KOPT-K1 (cell line): Measurements from ENCODE around the gene SF1.
A peak's percentile ranks its signal among the peaks of the same experiment; 100 is the strongest.

ENCODE experiments used
- H3K27ac ChIP-seq: fragments of 200-600 bp; sonication (generic); 2 replicates; pipeline ENCODE4 v1.5.1; 2016; ENCODE audit warnings: antibody characterized with exemption, mild to moderate bottlenecking, low read depth, low read length; ENCODE audit not compliant: poor library complexity, severe bottlenecking
- H3K36me3 ChIP-seq: fragments of 200-600 bp; sonication (generic); 2 replicates; pipeline ENCODE4 v1.5.1; 2017; ENCODE audit warnings: antibody characterized with exemption, mild to moderate bottlenecking, low read length, moderate library complexity; ENCODE audit not compliant: insufficient read depth
- H3K9me3 ChIP-seq: fragments of 200-600 bp; sonication (generic); 2 replicates; pipeline ENCODE4 v1.5.1; 2017; ENCODE audit warnings: antibody characterized with exemption, low read length, mild to moderate bottlenecking; ENCODE audit not compliant: insufficient read depth, poor library complexity, severe bottlenecking

SF1 gene

GRCh38 chr11:64753019-64753379, 25.3 kb downstream of the SF1 start:
- Histone ChIP-seq H3K36me3 (peaks cover 10% of the 10 kb centered on the region; the same call in 1 of the 2 replicates), H3K9me3 (no peaks in the 10 kb centered on the region), H3K27ac (no peak overlapping the region)

- Histone ChIP-seq H3K27ac (no peak overlapping the region), H3K36me3 (peaks cover 10% of the 10 kb centered on the region; the same call in 1 of the 2 replicates), H3K9me3 (no peaks in the 10 kb centered on the region)
These were observed 26.0 kb downstream of the SF1 start for GRCh38 chr11:64752175-64752970.

- Histone ChIP-seq H3K27ac (no peak overlapping the region), H3K9me3 (no peaks in the 10 kb centered on the region), H3K36me3 (peaks cover 10% of the 10 kb centered on the region; the same call in 1 of the 2 replicates)
These were observed 26.8 kb downstream of the SF1 start for GRCh38 chr11:64751580-64751979.

- Histone ChIP-seq H3K36me3 (peaks cover 10% of the 10 kb centered on the region; the same call in 1 of the 2 replicates), H3K9me3 (no peaks in the 10 kb centered on the region), H3K27ac (no peak overlapping the region)
These were observed 27.2 kb downstream of the SF1 start for GRCh38 chr11:64751136-64751535.

- Histone ChIP-seq H3K36me3 (peaks cover 10% of the 10 kb centered on the region; the same call in 1 of the 2 replicates), H3K27ac (no peak overlapping the region), H3K9me3 (no peaks in the 10 kb centered on the region)
These were observed 27.8 kb downstream of the SF1 start for GRCh38 chr11:64750361-64751054.

GRCh38 chr11:64747961-64748665, 30.2 kb downstream of the SF1 start:
- peak overlapping the region; percentile 13 for H3K27ac ChIP-seq

GRCh38 chr11:64746486-64746885, 31.9 kb downstream of the SF1 start:
- peaks cover 4% of the 10 kb centered on the region; the same call in 1 of the 2 replicates for H3K36me3 ChIP-seq
- peak overlapping the region; percentile 98 for H3K27ac ChIP-seq

More at GRCh38 chr11:64747961-64748665, 30.2 kb downstream of the SF1 start:
- Histone ChIP-seq H3K9me3 (no peaks in the 10 kb centered on the region), H3K36me3 (peaks cover 10% of the 10 kb centered on the region; the same call in 1 of the 2 replicates)

GRCh38 chr11:64745521-64746328, 32.6 kb downstream of the SF1 start:
- H3K27ac ChIP-seq, result peak overlapping the region; percentile 98

More at GRCh38 chr11:64746486-64746885, 31.9 kb downstream of the SF1 start:
- no peaks in the 10 kb centered on the region for H3K9me3 ChIP-seq

GRCh38 chr11:64745189-64745520, 33.2 kb downstream of the SF1 start:
- Histone ChIP-seq H3K27ac (peak overlapping the region; percentile 98), H3K9me3 (no peaks in the 10 kb centered on the region), H3K36me3 (peaks cover 15% of the 10 kb centered on the region)

More at GRCh38 chr11:64745521-64746328, 32.6 kb downstream of the SF1 start:
- Histone ChIP-seq H3K36me3 (peaks cover 9% of the 10 kb centered on the region), H3K9me3 (no peaks in the 10 kb centered on the region)

- Histone ChIP-seq H3K36me3 (peaks cover 20% of the 10 kb centered on the region), H3K27ac (peak overlapping the region; percentile 98), H3K9me3 (no peaks in the 10 kb centered on the region)
These were observed 33.7 kb downstream of the SF1 start for GRCh38 chr11:64744544-64745188.

GRCh38 chr11:64743591-64744543, 34.5 kb downstream of the SF1 start, which contains the start of gene RASGRP2:
RASGRP2 (minus strand) TSS chr11:64744142; CDS start chr11:64742866, 1,276 bp downstream.
- no peaks in the 10 kb centered on the region for H3K9me3 ChIP-seq
- H3K36me3 ChIP-seq, result peaks cover 28% of the 10 kb centered on the region
- H3K27ac ChIP-seq, result peak within 1 kb of the TSS; percentile 98

GRCh38 chr11:64742889-64743590, 35.3 kb downstream of the SF1 start:
- Histone ChIP-seq H3K9me3 (no peaks in the 10 kb centered on the region), H3K36me3 (peaks cover 28% of the 10 kb centered on the region), H3K27ac (peak overlapping the region; percentile 98)
